ENCODE measurements around the gene TERB2.
"Not testable (repeated sequence)": the region's sequence is repeated elsewhere in the genome, so short reads cannot be mapped to it uniquely, and the experiment has no call there.

The TERB2 gene, protein sequence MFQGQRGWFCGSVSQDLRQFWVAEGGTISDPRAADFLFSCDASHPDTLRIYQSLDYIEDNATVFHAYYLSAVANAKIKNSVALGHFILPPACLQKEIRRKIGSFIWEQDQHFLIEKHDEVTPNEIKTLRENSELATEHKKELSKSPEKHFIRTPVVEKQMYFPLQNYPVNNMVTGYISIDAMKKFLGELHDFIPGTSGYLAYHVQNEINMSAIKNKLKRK

GRCh38 chr15:44956388-44956787, at the start of gene TERB2:
TSS of gene TERB2 (plus strand) at chr15:44956687. CDS start at chr15:44956719, 32 bp downstream.
- DNase-seq (ENCODE audit: low read depth in 2 of 2, low spot score in 1 of 2), result no peak

- DNase-seq (ENCODE audit: low read depth in 2 of 2, low spot score in 1 of 2), result no peak
Observed at GRCh38 chr15:44909423-44909822, 47.1 kb upstream of the TERB2 start.

GRCh38 chr15:44910981-44911625, 45.4 kb upstream of the TERB2 start:
- no peak for DNase-seq (ENCODE audit: low read depth in 2 of 2, low spot score in 1 of 2)

DNA sequence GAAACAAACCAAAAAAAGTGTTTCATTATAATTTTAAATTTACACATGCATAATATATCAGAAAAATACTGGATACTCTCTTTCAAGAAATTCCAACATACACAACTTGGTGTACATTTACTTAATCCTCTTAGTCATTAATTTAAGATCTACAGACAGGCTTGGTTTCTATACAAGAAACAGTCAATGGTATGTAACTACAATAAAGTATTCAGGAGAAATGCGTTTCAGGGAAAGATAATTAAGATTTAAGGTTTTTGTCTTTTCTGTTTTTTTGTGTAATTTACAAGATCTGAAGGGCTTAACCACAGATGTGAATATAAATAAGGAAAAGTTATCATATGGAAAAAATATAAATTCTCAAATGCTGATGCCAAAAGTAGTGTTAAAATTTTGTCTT, 44.3 kb upstream of the TERB2 start:
- DNase-seq (ENCODE audit: low read depth in 2 of 2, low spot score in 1 of 2), result not testable (repeated sequence)

GRCh38 chr15:44912974-44913448, 43.5 kb upstream of the TERB2 start:
- DNase-seq (ENCODE audit: low read depth in 2 of 2, low spot score in 1 of 2), result not testable (repeated sequence)

GRCh38 chr15:44918136-44918535, 38.4 kb upstream of the TERB2 start:
- DNase-seq (ENCODE audit: low read depth in 2 of 2, low spot score in 1 of 2), result no peak

- DNase-seq (ENCODE audit: low read depth in 2 of 2, low spot score in 1 of 2), result not testable (repeated sequence)
Observed at GRCh38 chr15:44928658-44929057, 27.8 kb upstream of the TERB2 start.

- not testable (repeated sequence) for DNase-seq (ENCODE audit: low read depth in 2 of 2, low spot score in 1 of 2)
Observed at GRCh38 chr15:44930283-44930682, 26.2 kb upstream of the TERB2 start.

DNA sequence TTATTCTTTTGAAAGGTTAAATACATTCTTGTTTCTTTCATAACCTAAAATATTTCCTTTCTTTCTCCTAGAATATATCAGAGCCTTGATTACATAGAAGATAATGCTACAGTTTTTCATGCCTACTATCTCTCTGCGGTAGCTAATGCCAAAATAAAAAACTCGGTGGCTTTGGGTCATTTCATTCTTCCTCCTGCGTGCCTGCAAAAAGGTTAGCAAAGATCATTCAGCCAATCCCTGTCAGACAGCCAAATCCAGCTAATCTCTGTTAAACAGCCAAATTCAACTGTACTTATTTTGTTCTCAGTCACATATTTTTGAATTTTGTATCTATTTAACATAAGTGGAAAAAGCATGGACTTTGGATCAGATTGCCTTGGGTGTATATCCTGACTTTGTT, 1.8 kb downstream of the TERB2 start:
- DNase-seq (ENCODE audit: low read depth in 2 of 2, low spot score in 1 of 2), result not testable (repeated sequence)

DNA sequence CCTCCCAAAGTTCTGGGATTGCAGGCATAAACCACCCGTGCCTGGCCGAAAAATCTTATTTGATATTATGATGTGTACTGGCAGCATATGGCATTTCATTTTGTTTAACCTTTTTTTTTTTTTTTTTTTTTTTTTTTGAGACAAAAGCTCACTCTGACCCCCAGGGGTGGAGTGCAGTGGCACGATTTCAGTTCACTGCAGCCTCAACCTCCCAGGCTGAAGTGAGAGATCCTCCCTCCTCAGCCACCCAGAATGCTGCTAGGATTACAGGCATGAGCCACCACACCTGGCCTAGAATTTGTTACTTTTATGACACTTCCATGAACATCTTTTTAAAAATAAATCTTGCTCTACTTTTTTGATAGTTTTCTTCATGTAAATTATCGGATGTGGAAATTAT, 12.0 kb downstream of the TERB2 start:
- DNase-seq (ENCODE audit: low read depth in 2 of 2, low spot score in 1 of 2), result no peak

- DNase-seq (ENCODE audit: low read depth in 2 of 2, low spot score in 1 of 2), result no peak
Observed at GRCh38 chr15:44971036-44971435, 14.5 kb downstream of the TERB2 start.

DNA sequence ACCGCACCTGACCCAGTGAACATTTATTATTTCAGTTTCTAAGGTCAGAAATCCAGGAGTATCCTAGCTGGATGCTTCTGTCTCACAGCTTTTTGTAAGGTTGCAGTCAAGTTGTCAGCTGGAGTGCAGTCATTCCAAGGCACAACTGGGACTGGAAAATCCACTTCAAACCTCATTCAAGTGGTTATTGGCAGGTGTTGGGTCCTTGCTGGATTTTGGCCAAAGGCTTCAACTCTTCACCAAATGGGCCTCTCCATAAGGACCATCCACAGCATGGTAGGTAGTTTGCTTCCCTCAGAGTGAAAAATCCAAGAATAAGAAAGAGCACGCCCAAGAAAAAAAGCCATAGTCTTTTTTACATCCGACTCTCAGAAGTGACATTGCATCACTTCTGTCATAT, 19.7 kb downstream of the TERB2 start:
- DNase-seq (ENCODE audit: low read depth in 2 of 2, low spot score in 1 of 2), result not testable (repeated sequence)

DNA sequence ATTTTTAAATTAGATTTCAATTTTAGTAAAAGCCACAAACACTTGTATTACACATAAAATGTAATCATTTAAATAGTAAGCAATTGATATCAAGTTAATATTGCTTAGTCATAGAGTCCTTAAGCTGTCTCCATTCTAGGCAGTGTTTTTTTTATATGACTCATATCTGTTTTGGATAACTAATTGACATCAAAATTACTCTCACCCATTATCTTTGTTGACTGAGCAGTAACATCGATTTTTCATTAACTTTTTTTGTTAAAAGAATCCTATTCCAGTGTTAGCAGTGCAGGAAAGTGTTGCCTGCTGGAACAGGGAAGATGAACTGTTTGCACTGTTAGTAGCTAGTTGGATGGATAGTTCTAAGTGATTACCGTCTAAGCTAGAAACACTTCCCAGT, 21.3 kb downstream of the TERB2 start:
- DNase-seq (ENCODE audit: low read depth in 2 of 2, low spot score in 1 of 2), result not testable (repeated sequence)

DNA sequence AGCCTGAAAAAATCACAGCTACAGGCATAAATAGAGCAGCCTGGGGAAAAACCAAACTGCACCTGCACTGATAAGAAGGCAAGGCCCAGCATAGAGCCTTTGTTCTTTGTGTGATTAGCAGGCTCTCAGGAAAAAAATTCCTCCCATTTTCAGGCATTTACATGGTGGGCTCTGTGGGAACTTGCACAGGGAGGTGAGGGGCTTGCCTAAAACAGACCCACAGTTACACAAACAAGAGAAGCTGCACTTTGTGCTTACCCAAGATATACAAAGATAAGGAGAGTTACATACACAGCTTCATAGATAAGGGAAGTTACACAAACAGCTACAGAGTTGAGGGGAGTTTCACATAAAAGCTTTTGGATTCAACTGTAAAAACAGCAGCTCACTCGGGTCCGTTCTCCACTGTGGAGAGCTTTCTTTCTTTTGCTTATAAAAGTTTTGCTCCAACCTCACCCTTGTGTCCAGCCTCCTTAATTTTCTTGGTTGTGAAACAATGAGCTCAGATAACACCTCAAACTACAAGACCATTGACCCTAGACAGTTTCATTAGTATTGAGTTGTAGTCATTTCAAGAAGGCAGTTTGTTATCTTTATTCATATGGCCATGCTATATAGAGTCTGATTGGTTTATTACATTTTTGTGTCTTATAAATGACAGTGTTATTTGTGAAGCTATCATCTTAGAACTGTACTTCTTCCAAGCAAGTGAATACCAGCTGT, 23.3 kb downstream of the TERB2 start:
- not testable (repeated sequence) for DNase-seq (ENCODE audit: low read depth in 2 of 2, low spot score in 1 of 2)

DNA sequence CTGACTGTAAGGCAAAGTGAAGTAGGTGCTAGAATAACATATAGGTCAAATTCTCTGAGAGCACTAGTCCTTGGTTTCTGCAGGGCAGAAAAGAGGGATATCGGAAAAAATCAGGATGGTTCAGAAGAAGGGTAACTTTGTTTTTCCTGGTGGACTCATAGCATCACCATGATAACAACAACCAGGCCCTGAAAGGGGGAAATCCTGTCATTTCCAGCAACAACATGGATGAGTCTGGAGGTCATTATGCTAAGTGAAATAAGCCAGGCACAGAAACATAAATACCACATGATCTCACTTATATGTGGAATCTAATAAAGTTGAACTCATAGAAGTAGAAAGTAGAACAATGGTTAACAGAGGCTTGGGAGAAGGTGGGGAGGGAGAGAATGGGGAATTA, 27.7 kb downstream of the TERB2 start:
- not testable (repeated sequence) for DNase-seq (ENCODE audit: low read depth in 2 of 2, low spot score in 1 of 2)

- not testable (repeated sequence) for DNase-seq (ENCODE audit: low read depth in 2 of 2, low spot score in 1 of 2)
Observed at GRCh38 chr15:44986346-44987055, 30.0 kb downstream of the TERB2 start.

DNA sequence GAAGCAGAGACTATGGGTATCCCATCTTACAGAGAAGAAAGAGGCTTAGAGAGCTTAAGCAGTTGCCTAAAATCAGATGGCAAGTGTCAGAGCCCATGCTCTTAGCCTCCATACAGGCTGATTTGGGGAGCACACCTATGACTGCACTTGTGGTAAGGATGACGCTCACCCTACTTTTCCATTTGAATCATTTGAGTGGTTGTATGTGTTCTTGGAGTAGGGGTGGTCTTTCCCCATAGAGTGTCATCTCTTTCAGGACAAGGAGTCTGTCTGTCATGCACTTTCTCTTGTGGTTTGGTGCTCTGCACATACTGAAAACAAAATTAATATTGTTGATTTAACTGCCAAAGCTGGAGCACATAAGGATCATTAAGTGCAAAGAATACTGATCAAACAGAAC, 31.2 kb downstream of the TERB2 start:
- not testable (repeated sequence) for DNase-seq (ENCODE audit: low read depth in 2 of 2, low spot score in 1 of 2)

DNA sequence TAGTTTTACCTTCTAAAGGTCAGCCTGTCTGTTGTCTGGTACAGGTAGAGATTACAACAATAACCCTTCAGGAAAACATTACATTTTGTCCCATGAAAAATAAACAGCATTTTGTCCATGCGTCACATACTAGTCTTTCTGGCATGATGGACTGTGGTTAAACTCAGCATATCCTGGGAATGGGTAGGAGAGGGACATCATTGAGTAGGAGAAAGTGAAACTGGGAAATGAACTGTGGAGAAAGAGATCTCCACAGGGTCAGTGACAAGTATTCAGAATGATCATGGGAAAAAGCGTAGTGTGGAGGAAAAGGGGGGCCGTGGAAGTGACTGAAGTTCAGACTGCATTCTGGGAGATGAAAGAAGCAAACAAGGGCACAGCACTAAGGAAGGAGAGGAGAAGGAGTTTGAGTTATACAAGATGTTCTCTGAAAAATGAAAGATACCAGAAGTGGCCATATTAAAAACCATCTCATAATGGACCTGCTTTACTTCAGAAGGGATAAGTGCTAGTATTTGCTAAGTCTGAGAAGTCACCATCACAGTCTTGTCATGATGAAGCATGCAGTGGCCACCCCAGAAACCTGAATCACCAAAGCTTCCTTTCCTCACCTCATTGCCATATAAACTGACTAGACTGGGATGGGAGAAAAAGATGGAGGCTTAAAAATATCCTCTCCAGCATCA, 31.8 kb downstream of the TERB2 start:
- not testable (repeated sequence) for DNase-seq (ENCODE audit: low read depth in 2 of 2, low spot score in 1 of 2)

- not testable (repeated sequence) for DNase-seq (ENCODE audit: low read depth in 2 of 2, low spot score in 1 of 2)
Observed at GRCh38 chr15:44988870-44989219, 32.4 kb downstream of the TERB2 start.

GRCh38 chr15:44997632-44998031, 41.1 kb downstream of the TERB2 start:
- not testable (repeated sequence) for DNase-seq (ENCODE audit: low read depth in 2 of 2, low spot score in 1 of 2)

- DNase-seq (ENCODE audit: low read depth in 2 of 2, low spot score in 1 of 2), result no peak
Observed at GRCh38 chr15:44999105-44999504, 42.6 kb downstream of the TERB2 start.
